ENCODE data around the gene GMIP. TPM values are rescaled to one million over a fixed set of nuclear protein-coding genes. Genes with fewer than 3 reads are reported as not detected.

Gene GMIP
- total and polyA plus RNA-seq, 2 of the 13 experiments (the other 11 are each of a cell fraction or from before 2014, with no cell fraction given), result 1.5 to 1.8 TPM

- H3K4me1 ChIP-seq (ENCODE audit: insufficient read depth, low read length), result no peaks in the 10 kb centered on the region
- H3K36me3 ChIP-seq (replicated peaks in 1 of 2; ENCODE audit: control insufficient read depth in 1 of 2, insufficient read depth in 2 of 2, low read length in 2 of 2), result 0 out of 5 replicates have a peak, but pooled peaks cover 0 to 3% of the 10 kb centered on the region in 2 experiments
- no peak overlapping the region for H2AFZ ChIP-seq (ENCODE audit: low read length)
- POLR2A ChIA-PET, result no interaction called here
- no peak overlapping the region for H3K27ac ChIP-seq (ENCODE audit: extremely low read length, insufficient read depth, low read length)
- no peaks in the 10 kb centered on the region; a peak in 1 of 5 replicates for H3K27me3 ChIP-seq (ENCODE audit: control insufficient read depth in 1 of 2, insufficient read depth in 2 of 2, low read length in 2 of 2)
- H3K9ac ChIP-seq (ENCODE audit: insufficient read depth, low read depth, low read length), result no peak overlapping the region
- WGBS (ENCODE audit: low lambda C conversion rate), result 83% methylated on average over 3 of the region's 3 CpGs
- no peak for DNase-seq (ENCODE audit: low spot score)
- TF ChIP-seq RXRA (CRISPR knock-in tag; IDR thresholded peaks at IDR 0.05) (no peak), PPARG (CRISPR knock-in tag; conservative IDR thresholded peaks at IDR 0.05) (no peak), ZNF780A (CRISPR knock-in tag; IDR thresholded peaks at IDR 0.05) (no peak)
- no peaks in the 10 kb centered on the region for H3K79me2 ChIP-seq (ENCODE audit: insufficient read depth, low read length)
- CTCF ChIA-PET (ENCODE audit: low intra/inter-chr PET ratio, low total read pairs), result no interaction called here
- BruUV-seq (replicated peaks), result no TSS peak
- intact Hi-C loops (cut with micrococcal nuclease; ENCODE audit: unreplicated experiment), result no loop called here
- H3K4me2 ChIP-seq (ENCODE audit: low read depth, low read length), result no peak overlapping the region
- ATAC-seq, result peak; percentile 78
- in situ Hi-C loops (cut with HindIII; ENCODE audit: extremely low pct_ligation_motif_present, low pct_unique_long_range_greater_than_20kb), result no loop called here
- no peak overlapping the region for H3K4me3 ChIP-seq (replicated peaks in 1 of 3; ENCODE audit: insufficient read depth in 1 of 3, low read depth in 2 of 3, low read length in 3 of 3)
- H4K20me1 ChIP-seq (ENCODE audit: insufficient read depth, low read length), result no peaks in the 10 kb centered on the region
- no peaks in the 10 kb centered on the region for H3K9me3 ChIP-seq (ENCODE audit: low read length)
- no peak for FAIRE-seq
Observed at GRCh38 chr19:19687090-19687489, 43.6 kb upstream of the GMIP start.

GRCh38 chr19:19686580-19686979 lies 43.1 kb upstream of the GMIP start:
- DNase-seq (ENCODE audit: low spot score), result no peak
- H3K4me3 ChIP-seq (replicated peaks in 1 of 3; ENCODE audit: insufficient read depth in 1 of 3, low read depth in 2 of 3, low read length in 3 of 3), result no peak overlapping the region
- no peak overlapping the region for H2AFZ ChIP-seq (ENCODE audit: low read length)
- H3K4me1 ChIP-seq (ENCODE audit: insufficient read depth, low read length), result no peaks in the 10 kb centered on the region
- CTCF ChIA-PET (ENCODE audit: low intra/inter-chr PET ratio, low total read pairs), result no interaction called here
- FAIRE-seq, result no peak
- no peak for ATAC-seq
- no peaks in the 10 kb centered on the region for H3K9me3 ChIP-seq (ENCODE audit: low read length)
- H3K27ac ChIP-seq (ENCODE audit: extremely low read length, insufficient read depth, low read length), result no peak overlapping the region
- intact Hi-C loops (cut with micrococcal nuclease; ENCODE audit: unreplicated experiment), result no loop called here
- H3K4me2 ChIP-seq (ENCODE audit: low read depth, low read length), result no peak overlapping the region
- 99% methylated on average over 6 of the region's 6 CpGs for WGBS (ENCODE audit: low lambda C conversion rate)
- POLR2A ChIA-PET, result no interaction called here
- in situ Hi-C loops (cut with HindIII; ENCODE audit: extremely low pct_ligation_motif_present, low pct_unique_long_range_greater_than_20kb), result no loop called here
- no peaks in the 10 kb centered on the region for H3K79me2 ChIP-seq (ENCODE audit: insufficient read depth, low read length)
- no peak for TF ChIP-seq FOXC1 (CRISPR knock-in tag; IDR thresholded peaks at IDR 0.05; ENCODE audit: borderline replicate concordance)
- TF ChIP-seq DZIP1 (CRISPR knock-in tag; IDR thresholded peaks at IDR 0.05), result no peak
- TF ChIP-seq ELK4 (CRISPR knock-in tag; IDR thresholded peaks at IDR 0.05; ENCODE audit: borderline replicate concordance), result no peak
- no peak for TF ChIP-seq KAT8 (CRISPR knock-in tag; IDR thresholded peaks at IDR 0.05)
- TF ChIP-seq FIP1L1 (IDR thresholded peaks at IDR 0.05; ENCODE audit: borderline replicate concordance, insufficient read depth, low read depth, low read length), result no peak
- TF ChIP-seq HBP1 (CRISPR knock-in tag; IDR thresholded peaks at IDR 0.05; ENCODE audit: low read depth), result no peak
- no peak for TF ChIP-seq ZNF138 (CRISPR knock-in tag; IDR thresholded peaks at IDR 0.05; ENCODE audit: low read depth)
- H3K36me3 ChIP-seq (replicated peaks in 1 of 2; ENCODE audit: control insufficient read depth in 1 of 2, insufficient read depth in 2 of 2, low read length in 2 of 2), result 0 out of 5 replicates have a peak, but pooled peaks cover 0 to 3% of the 10 kb centered on the region in 2 experiments
- H3K9ac ChIP-seq (ENCODE audit: insufficient read depth, low read depth, low read length), result no peak overlapping the region
- BruUV-seq (replicated peaks), result no TSS peak
- H4K20me1 ChIP-seq (ENCODE audit: insufficient read depth, low read length), result no peaks in the 10 kb centered on the region
- no peaks in the 10 kb centered on the region; a peak in 1 of 5 replicates for H3K27me3 ChIP-seq (ENCODE audit: control insufficient read depth in 1 of 2, insufficient read depth in 2 of 2, low read length in 2 of 2)

Data from HepG2 (cell line).